ENCODE results near the gene BABAM1. TPM values are rescaled to one million over a fixed set of nuclear protein-coding genes. Genes with fewer than 3 reads are reported as not detected.

Gene BABAM1
- total RNA-seq, 1 experiment from 2014 or later = 93.3 TPM

DNA sequence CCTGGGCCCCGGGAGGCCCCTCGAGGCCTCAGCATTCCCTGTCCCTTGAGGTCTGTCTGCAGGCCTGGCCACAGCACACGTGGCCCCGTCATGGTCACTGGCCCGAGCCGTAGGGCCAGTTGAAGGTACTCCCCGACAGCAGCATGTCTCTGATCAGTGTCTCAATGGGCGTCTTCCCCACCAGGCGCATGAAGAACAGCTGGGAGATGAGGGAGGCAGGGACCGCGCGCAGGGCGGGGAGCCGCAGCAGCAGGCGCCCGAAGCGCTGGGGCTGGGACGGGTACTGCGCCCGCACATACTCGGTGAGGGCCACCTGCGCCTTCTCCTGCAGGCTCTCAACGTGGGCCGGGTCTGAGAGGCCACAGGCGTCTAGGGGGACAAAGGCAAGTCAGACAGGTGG is 35.0 kb upstream of the BABAM1 start:
- no TSS peak for BruUV-seq (replicated peaks)
- ChIA-PET POLR2A (no interaction called here), RAD21 (ENCODE audit: low non-redundant PET in 1 of 2, low total read pairs in 2 of 2, uncharacterized antibody in 2 of 2, unreplicated experiment in 2 of 2) (no interaction called here), CTCF (no interaction called here)
- ATAC-seq (no peak), DNase-seq (ENCODE audit: low read depth, low spot score) (no peak)
- peaks cover 12 to 16% of the 10 kb centered on the region in 2 experiments; a peak in 3 of 4 replicates for H3K36me3 ChIP-seq (ENCODE audit: control insufficient read depth in 1 of 2, insufficient read depth in 2 of 2, low read length in 2 of 2)
- no peak overlapping the region; the same call in 1 of the 2 replicates for H3K27ac ChIP-seq (ENCODE audit: low read depth, low read length)
- peaks cover 62% of the 10 kb centered on the region for H3K79me2 ChIP-seq (ENCODE audit: insufficient read depth, low read length)
- H3K9ac ChIP-seq (ENCODE audit: low read length) = no peak overlapping the region
- intact Hi-C loops (cut with micrococcal nuclease) = no loop called here
- no peak overlapping the region for H3K4me3 ChIP-seq (replicated peaks in 1 of 2; ENCODE audit: low read depth in 1 of 2, low read length in 2 of 2)
- H3K4me2 ChIP-seq (ENCODE audit: low read length) = no peak overlapping the region
- H2AFZ ChIP-seq (ENCODE audit: low read depth, low read length, poor library complexity, severe bottlenecking) = no peak overlapping the region
- peaks cover 7% of the 10 kb centered on the region; the same call in 1 of the 2 replicates for H4K20me1 ChIP-seq (ENCODE audit: insufficient read depth)
- TF ChIP-seq EGR1 (IDR thresholded peaks at IDR 0.05; ENCODE audit: low read depth) (no peak), ZNF274 (IDR thresholded peaks at IDR 0.05; ENCODE audit: low read depth, low read length) (no peak), RAD21 (IDR thresholded peaks at IDR 0.05; ENCODE audit: low read depth) (no peak), SIN3A (IDR thresholded peaks at IDR 0.05; ENCODE audit: low read depth) (no peak), JUND (IDR thresholded peaks at IDR 0.05) (no peak), EZH2phosphoT487 (IDR thresholded peaks at IDR 0.05; ENCODE audit: borderline replicate concordance) (no peak), TCF7L2 (IDR thresholded peaks at IDR 0.05; ENCODE audit: borderline replicate concordance, extremely low read depth, insufficient read depth, insufficient read length) (no peak), FOSL1 (IDR thresholded peaks at IDR 0.05; ENCODE audit: low read depth) (no peak), POLR2AphosphoS5 (IDR thresholded peaks at IDR 0.05; ENCODE audit: low read depth, low read length) (no peak), ZFX (IDR thresholded peaks at IDR 0.05) (no peak), CBX3 (IDR thresholded peaks at IDR 0.05; ENCODE audit: low read depth) (no peak), ELF1 (IDR thresholded peaks at IDR 0.05; ENCODE audit: borderline replicate concordance, low read depth) (no peak), SRF (IDR thresholded peaks at IDR 0.05; ENCODE audit: low read depth) (no peak), EZH2 (IDR thresholded peaks at IDR 0.05) (no peak)
- TF ChIP-seq, protein P1, sequence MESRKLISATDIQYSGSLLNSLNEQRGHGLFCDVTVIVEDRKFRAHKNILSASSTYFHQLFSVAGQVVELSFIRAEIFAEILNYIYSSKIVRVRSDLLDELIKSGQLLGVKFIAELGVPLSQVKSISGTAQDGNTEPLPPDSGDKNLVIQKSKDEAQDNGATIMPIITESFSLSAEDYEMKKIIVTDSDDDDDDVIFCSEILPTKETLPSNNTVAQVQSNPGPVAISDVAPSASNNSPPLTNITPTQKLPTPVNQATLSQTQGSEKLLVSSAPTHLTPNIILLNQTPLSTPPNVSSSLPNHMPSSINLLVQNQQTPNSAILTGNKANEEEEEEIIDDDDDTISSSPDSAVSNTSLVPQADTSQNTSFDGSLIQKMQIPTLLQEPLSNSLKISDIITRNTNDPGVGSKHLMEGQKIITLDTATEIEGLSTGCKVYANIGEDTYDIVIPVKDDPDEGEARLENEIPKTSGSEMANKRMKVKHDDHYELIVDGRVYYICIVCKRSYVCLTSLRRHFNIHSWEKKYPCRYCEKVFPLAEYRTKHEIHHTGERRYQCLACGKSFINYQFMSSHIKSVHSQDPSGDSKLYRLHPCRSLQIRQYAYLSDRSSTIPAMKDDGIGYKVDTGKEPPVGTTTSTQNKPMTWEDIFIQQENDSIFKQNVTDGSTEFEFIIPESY (IDR thresholded peaks at IDR 0.05; ENCODE audit: extremely low read depth, insufficient replicate concordance, low read length) = no peak
- TF ChIP-seq, protein P2, sequence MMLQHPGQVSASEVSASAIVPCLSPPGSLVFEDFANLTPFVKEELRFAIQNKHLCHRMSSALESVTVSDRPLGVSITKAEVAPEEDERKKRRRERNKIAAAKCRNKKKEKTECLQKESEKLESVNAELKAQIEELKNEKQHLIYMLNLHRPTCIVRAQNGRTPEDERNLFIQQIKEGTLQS (IDR thresholded peaks at IDR 0.05) = no peak
- TF ChIP-seq, protein P3, sequence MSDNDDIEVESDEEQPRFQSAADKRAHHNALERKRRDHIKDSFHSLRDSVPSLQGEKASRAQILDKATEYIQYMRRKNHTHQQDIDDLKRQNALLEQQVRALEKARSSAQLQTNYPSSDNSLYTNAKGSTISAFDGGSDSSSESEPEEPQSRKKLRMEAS (IDR thresholded peaks at IDR 0.05) = no peak
- H3K27me3 ChIP-seq (ENCODE audit: insufficient read depth, low read length) = no peaks in the 10 kb centered on the region
- no peaks in the 10 kb centered on the region for H3K9me2 ChIP-seq (ENCODE audit: insufficient read depth)
- H3K9me3 ChIP-seq (ENCODE audit: control insufficient read depth in 1 of 2, insufficient read depth in 1 of 2, low read depth in 1 of 2, low read length in 2 of 2) = no peaks in the 10 kb centered on the region
- H3K4me1 ChIP-seq (ENCODE audit: control insufficient read depth in 1 of 2, insufficient read depth in 2 of 2, low read length in 2 of 2) = peaks cover 20 to 28% of the 10 kb centered on the region in 2 experiments
